ENCODE measurements around the gene MYBPC3.

DNA sequence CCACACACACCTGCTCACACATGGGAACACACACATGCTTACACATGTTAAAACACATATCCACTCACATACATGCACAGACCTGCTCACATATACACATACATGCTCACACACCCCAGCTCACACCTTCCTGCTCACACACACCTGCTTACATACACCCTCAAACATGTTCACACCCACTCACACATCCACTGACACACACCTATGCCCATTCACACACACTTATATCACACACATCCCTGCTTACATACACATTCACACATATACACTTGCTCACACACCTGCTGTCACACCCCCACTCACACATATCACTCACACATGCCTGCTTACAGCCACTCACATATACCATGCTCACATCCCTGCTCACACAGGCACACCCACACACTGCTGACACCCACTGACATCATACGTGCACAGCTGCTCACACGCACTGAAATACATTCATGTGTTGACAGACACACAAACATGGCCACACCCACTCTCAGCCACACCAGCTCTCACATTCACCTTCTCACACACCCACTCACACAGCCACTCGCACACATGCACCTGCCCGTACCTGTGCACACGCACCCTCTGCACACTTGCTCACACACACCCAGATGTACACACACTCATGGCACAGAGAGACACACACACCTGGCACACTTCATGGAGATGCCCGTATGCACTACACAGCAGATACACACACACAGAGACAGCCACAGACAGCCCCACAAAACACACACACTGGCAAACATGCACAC lies 5.7 kb upstream of the MYBPC3 start:
- TF ChIP-seq, protein P1, sequence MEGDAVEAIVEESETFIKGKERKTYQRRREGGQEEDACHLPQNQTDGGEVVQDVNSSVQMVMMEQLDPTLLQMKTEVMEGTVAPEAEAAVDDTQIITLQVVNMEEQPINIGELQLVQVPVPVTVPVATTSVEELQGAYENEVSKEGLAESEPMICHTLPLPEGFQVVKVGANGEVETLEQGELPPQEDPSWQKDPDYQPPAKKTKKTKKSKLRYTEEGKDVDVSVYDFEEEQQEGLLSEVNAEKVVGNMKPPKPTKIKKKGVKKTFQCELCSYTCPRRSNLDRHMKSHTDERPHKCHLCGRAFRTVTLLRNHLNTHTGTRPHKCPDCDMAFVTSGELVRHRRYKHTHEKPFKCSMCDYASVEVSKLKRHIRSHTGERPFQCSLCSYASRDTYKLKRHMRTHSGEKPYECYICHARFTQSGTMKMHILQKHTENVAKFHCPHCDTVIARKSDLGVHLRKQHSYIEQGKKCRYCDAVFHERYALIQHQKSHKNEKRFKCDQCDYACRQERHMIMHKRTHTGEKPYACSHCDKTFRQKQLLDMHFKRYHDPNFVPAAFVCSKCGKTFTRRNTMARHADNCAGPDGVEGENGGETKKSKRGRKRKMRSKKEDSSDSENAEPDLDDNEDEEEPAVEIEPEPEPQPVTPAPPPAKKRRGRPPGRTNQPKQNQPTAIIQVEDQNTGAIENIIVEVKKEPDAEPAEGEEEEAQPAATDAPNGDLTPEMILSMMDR (IDR thresholded peaks at IDR 0.05; ENCODE audit: low read depth, low read length): no peak
- TF ChIP-seq, protein P2, sequence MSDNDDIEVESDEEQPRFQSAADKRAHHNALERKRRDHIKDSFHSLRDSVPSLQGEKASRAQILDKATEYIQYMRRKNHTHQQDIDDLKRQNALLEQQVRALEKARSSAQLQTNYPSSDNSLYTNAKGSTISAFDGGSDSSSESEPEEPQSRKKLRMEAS (IDR thresholded peaks at IDR 0.05; ENCODE audit: low read depth, low read length): no peak
- no peak for TF ChIP-seq POLR2A (IDR thresholded peaks at IDR 0.05; ENCODE audit: extremely low read depth, insufficient read length)

Data from NB4 (cell line).